Left lung (tissue), 10 donors: ENCODE measurements around the gene SRSF8. TPM values are rescaled to one million over a fixed set of nuclear protein-coding genes. Genes with fewer than 3 reads are reported as not detected.
"Not testable (repeated sequence)": the region's sequence is repeated elsewhere in the genome, so short reads cannot be mapped to it uniquely, and the experiment has no call there.

Experiments
- ATAC-seq: fragments of 200-7000 bp; cut with Tn5 transposase; one replicate; pipeline ENCODE4 v1.9.1; 2020; ENCODE audit warnings: moderate library complexity
- DNase-seq, 4 donors: peaks; one replicate each; pipeline ENCODE4 v3.0.0-alpha.2; 2013 to 2020
- H3K27ac ChIP-seq, 2 donors: fragments of 200-600 bp; sonication (generic) in 1 of 2; one replicate each; pipeline versions ENCODE4 v1.5.0 to v1.8.0; 2020 to 2021
- H3K27me3 ChIP-seq, 2 donors: fragments of 200-600 bp; sonication (generic) in 1 of 2; one replicate each; pipeline versions ENCODE4 v1.5.0 to v1.8.0; 2020 to 2021
- H3K36me3 ChIP-seq, 2 donors: fragments of 200-600 bp; sonication (generic) in 1 of 2; one replicate each; pipeline versions ENCODE4 v1.5.0 to v1.8.0; 2020 to 2021
- H3K4me1 ChIP-seq, 2 donors: fragments of 200-600 bp; one replicate each; pipeline ENCODE4 v1.8.0; 2021
- H3K4me3 ChIP-seq, 2 donors: fragments of 200-600 bp; sonication (generic) in 1 of 2; one replicate each; pipeline versions ENCODE4 v1.5.0 to v1.8.0; 2020 to 2021; ENCODE audit warnings: mild to moderate bottlenecking in 1 of 2
- H3K9me3 ChIP-seq, 2 donors: fragments of 200-600 bp; sonication (generic) in 1 of 2; one replicate each; pipeline versions ENCODE4 v1.5.0 to v1.8.0; 2020 to 2021
- CTCF ChIP-seq, 2 donors: fragments of 200-600 bp; sonication (generic) in 1 of 2; IDR thresholded peaks; one replicate each; pipeline versions ENCODE4 v1.5.0 to v1.8.0; 2021; ENCODE audit warnings: antibody characterized with exemption in 2 of 2
- intact Hi-C, 2 donors: fragments of 100-400 bp; cut with DNase I; formaldehyde crosslinking; loops; one replicate each; pipeline versions ENCODE4 v1.11.2 to v1.14.2; 2022
- polyA plus RNA-seq, 6 donors: library from polyadenylated mRNA; unstranded; fragments of 120-200 nt; gene quantifications; one replicate each; pipeline ENCODE4 v1.2.1, GENCODE V29; 2013; ENCODE audit not compliant: insufficient read length in 6 of 6
- total RNA-seq, 2 donors: library from RNA; stranded (reverse); fragmentation: NEBNext Ultra II Directional; extraction: Animal tissue kit (Norgen Biotek cat#: 25700); gene quantifications; one replicate each; pipeline ENCODE4 v1.2.1, GENCODE V29; 2021
- donor health status: DM: no; HTN: yes; CAD: no.
- donor health status: DM: no; HTN: no; CAD: no.

Gene SRSF8
- total and polyA plus RNA-seq, 8 donors, result 27.5 to 48.4 (median 44.4) TPM

GRCh38 chr11:95045812-95046211, 20.9 kb upstream of the SRSF8 start:
- no peak for ATAC-seq
- DNase-seq, result no peak
- no peak overlapping the region for H3K27ac ChIP-seq

GRCh38 chr11:95049122-95049521, 17.6 kb upstream of the SRSF8 start, which contains the start of gene KDM4F:
Gene KDM4F, plus strand, starts transcription at chr11:95049422.
- H3K4me3 ChIP-seq, H3K9me3 ChIP-seq, DNase-seq, H3K27ac ChIP-seq, ATAC-seq, H3K36me3 ChIP-seq, intact Hi-C loops, H3K4me1 ChIP-seq: not testable (repeated sequence)
- H3K27me3 ChIP-seq, result peaks cover 10 to 18% of the 10 kb centered on the region in 2 donors

More at GRCh38 chr11:95045812-95046211, 20.9 kb upstream of the SRSF8 start:
- Histone ChIP-seq H3K9me3 (no peaks in the 10 kb centered on the region), H3K4me1 (no peaks in the 10 kb centered on the region), H3K4me3 (no peak overlapping the region), H3K36me3 (no peaks in the 10 kb centered on the region), H3K27me3 (peaks cover 10 to 15% of the 10 kb centered on the region in 2 donors)
- intact Hi-C loops, result no loop called here
- TF ChIP-seq CTCF (IDR thresholded peaks at IDR 0.05), result no peak

- Histone ChIP-seq H3K4me1 (no peaks in the 10 kb centered on the region), H3K27me3 (peaks cover 10 to 11% of the 10 kb centered on the region in 2 donors), H3K9me3 (no peaks in the 10 kb centered on the region), H3K4me3 (no peak overlapping the region), H3K36me3 (no peaks in the 10 kb centered on the region), H3K27ac (no peak overlapping the region)
- DNase-seq (no peak), ATAC-seq (no peak)
- no peak for TF ChIP-seq CTCF (IDR thresholded peaks at IDR 0.05)
- intact Hi-C loops, result no loop called here
Observed at GRCh38 chr11:95050595-95051202, 16.0 kb upstream of the SRSF8 start.

GRCh38 chr11:95054356-95054755, 12.4 kb upstream of the SRSF8 start:
- H3K36me3 ChIP-seq, result no peaks in the 10 kb centered on the region
- H3K9me3 ChIP-seq, result no peaks in the 10 kb centered on the region
- TF ChIP-seq CTCF (IDR thresholded peaks at IDR 0.05), result no peak
- ATAC-seq (no peak), DNase-seq (no peak)
- intact Hi-C loops, result no loop called here
- peaks cover 0 to 11% of the 10 kb centered on the region in 2 donors for H3K27me3 ChIP-seq
- no peaks in the 10 kb centered on the region for H3K4me1 ChIP-seq
- no peak overlapping the region for H3K27ac ChIP-seq
- no peak overlapping the region for H3K4me3 ChIP-seq

- Histone ChIP-seq H3K27me3 (peaks cover 0 to 11% of the 10 kb centered on the region in 2 donors), H3K4me3 (no peak overlapping the region), H3K27ac (no peak overlapping the region), H3K4me1 (no peaks in the 10 kb centered on the region), H3K36me3 (no peaks in the 10 kb centered on the region), H3K9me3 (no peaks in the 10 kb centered on the region)
- TF ChIP-seq CTCF (IDR thresholded peaks at IDR 0.05), result no peak
- no peak for DNase-seq
- intact Hi-C loops, result no loop called here
- no peak for ATAC-seq
Observed at GRCh38 chr11:95055283-95055897, 11.3 kb upstream of the SRSF8 start.
